ENCODE results near the gene UNKL.

DNA sequence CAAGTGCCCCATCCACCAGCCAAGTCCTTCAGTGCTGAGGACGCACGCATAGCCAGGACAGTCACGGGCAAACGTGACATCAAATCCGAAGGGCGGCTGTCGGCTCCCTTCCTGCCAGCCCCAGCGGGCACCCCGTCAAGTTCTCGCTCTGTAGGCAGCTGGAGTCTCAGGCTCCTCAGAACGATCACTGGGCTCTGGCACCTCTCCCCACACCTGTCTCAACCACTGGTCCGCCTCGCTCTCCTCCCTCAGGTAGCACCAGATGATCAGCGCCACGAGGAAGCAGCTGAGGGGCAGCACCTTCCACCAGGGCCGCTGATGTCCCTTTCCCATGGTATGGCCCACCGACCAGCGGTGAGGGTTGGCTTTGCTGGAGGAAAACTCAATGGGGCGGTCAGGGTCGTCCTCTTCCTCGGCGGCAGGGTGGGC lies 5.6 kb upstream of the UNKL start:
- TF ChIP-seq, protein P1, sequence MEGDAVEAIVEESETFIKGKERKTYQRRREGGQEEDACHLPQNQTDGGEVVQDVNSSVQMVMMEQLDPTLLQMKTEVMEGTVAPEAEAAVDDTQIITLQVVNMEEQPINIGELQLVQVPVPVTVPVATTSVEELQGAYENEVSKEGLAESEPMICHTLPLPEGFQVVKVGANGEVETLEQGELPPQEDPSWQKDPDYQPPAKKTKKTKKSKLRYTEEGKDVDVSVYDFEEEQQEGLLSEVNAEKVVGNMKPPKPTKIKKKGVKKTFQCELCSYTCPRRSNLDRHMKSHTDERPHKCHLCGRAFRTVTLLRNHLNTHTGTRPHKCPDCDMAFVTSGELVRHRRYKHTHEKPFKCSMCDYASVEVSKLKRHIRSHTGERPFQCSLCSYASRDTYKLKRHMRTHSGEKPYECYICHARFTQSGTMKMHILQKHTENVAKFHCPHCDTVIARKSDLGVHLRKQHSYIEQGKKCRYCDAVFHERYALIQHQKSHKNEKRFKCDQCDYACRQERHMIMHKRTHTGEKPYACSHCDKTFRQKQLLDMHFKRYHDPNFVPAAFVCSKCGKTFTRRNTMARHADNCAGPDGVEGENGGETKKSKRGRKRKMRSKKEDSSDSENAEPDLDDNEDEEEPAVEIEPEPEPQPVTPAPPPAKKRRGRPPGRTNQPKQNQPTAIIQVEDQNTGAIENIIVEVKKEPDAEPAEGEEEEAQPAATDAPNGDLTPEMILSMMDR (IDR thresholded peaks at IDR 0.05; ENCODE audit: insufficient read depth, low read length, poor library complexity, severe bottlenecking) = no peak
- TF ChIP-seq EZH2phosphoT487 (conservative IDR thresholded peaks at IDR 0.05; ENCODE audit: low read length) = no peak
